C4-2B (cell line): ENCODE results near the gene ERAL1.

Experiments used
- ZFX ChIP-seq: fragments of 450-650 bp; IDR thresholded peaks from 2 replicates; pipeline ENCODE4 v1.6.1; 2017
- TF ChIP-seq, protein P1 (sequence below): fragments of 450-650 bp; conservative IDR thresholded peaks from 2 replicates; pipeline ENCODE4 v1.5.1; 2017; ENCODE audit warnings: mild to moderate bottlenecking

DNA sequence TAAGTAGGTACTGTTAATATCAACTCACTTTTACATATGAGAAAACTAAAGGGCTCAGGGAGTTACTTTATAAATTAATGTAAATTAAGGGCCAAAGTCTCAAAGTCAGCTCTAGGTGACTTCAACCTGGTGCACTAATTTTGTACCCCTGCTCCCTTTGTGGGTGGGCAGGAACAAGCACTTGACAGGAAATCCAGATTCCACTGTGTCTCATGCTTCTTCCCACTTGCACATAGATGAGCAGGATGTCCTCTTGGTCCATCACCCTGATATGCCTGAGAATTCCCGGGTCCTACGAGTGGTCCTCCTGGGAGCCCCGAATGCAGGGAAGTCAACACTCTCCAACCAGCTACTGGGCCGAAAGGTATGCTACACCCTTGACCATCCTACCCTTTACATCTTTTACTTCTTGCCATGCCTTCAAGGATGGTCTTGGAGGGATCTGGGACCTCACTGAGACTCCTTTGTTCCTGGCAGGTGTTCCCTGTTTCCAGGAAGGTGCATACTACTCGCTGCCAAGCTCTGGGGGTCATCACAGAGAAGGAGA, 1.3 kb downstream of the ERAL1 start:
- TF ChIP-seq, protein P1, sequence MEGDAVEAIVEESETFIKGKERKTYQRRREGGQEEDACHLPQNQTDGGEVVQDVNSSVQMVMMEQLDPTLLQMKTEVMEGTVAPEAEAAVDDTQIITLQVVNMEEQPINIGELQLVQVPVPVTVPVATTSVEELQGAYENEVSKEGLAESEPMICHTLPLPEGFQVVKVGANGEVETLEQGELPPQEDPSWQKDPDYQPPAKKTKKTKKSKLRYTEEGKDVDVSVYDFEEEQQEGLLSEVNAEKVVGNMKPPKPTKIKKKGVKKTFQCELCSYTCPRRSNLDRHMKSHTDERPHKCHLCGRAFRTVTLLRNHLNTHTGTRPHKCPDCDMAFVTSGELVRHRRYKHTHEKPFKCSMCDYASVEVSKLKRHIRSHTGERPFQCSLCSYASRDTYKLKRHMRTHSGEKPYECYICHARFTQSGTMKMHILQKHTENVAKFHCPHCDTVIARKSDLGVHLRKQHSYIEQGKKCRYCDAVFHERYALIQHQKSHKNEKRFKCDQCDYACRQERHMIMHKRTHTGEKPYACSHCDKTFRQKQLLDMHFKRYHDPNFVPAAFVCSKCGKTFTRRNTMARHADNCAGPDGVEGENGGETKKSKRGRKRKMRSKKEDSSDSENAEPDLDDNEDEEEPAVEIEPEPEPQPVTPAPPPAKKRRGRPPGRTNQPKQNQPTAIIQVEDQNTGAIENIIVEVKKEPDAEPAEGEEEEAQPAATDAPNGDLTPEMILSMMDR, result no peak
- no peak for TF ChIP-seq ZFX
